Epithelial cell of proximal tubule (primary cell): Measurements from ENCODE around the gene PEX16. TPM values are rescaled to one million over a fixed set of nuclear protein-coding genes. Genes with fewer than 3 reads are reported as not detected.

ENCODE experiments used
- DNase-seq: peaks from one replicate; pipeline ENCODE4 v3.0.0-alpha.2; 2011; ENCODE audit warnings: low read depth
- H3K4me3 ChIP-seq: 2 replicates; pipeline ENCODE4 v1.5.1; 2011; ENCODE audit warnings: low read depth, mild to moderate bottlenecking, low read length
- total RNA-seq: library from RNA; depleted of rRNA; stranded (reverse); fragments of >200 nt; gene quantifications from 2 replicates; pipeline ENCODE4 v1.2.3, GENCODE V29; 2015
- TF ChIP-seq, protein P1 (sequence below): conservative IDR thresholded peaks from 2 replicates; pipeline ENCODE4 v1.5.1; 2012; ENCODE audit warnings: low read depth, mild to moderate bottlenecking, low read length

PEX16 gene
- total RNA-seq, 1 donor from 2014 or later, result 24.3 TPM

DNA sequence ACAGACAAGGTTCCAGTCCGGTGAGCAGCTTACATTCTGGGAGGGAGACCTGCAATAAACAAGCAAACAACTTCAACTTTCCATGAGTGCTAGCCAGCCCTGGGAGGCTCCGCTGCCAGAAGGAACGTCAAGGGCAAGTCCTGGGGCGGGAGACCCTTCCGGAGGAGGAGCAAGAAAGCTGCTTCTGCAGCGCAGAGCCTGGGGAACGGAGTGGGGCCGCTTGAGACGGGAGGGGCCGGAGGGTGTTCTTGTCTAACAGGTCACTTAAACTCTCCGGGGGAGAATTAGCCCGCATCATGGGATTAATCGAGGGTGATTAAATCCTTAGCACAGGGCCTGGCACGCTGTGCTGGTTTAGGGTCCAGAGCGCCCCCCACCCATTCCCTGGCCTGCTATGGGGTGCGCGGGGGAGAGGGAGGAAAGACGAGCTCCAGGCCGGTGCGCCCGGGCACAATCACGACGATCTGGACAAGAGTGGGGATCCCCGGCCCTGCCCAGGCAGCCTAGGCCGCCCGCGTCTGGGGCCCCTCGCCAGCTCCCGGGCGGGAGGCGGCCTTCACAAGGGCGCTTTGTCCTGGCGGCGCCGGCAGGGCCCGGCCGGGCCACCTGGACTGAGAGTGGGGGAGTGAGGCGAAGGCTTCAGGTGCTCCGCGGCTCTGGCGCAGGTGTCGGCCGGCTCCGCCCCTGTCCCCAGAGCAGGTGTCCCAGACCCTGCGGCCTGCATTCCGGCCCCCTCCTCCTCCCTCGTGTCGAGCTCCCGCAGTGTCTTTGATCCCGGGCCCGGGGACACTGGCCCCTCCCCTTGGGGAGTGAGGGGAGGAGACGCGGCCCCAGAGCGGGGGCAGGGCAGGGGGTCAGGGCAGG is 4.1 kb upstream of the PEX16 start:
- H3K4me3 ChIP-seq, result peak overlapping the region; percentile 35
- TF ChIP-seq, protein P1, sequence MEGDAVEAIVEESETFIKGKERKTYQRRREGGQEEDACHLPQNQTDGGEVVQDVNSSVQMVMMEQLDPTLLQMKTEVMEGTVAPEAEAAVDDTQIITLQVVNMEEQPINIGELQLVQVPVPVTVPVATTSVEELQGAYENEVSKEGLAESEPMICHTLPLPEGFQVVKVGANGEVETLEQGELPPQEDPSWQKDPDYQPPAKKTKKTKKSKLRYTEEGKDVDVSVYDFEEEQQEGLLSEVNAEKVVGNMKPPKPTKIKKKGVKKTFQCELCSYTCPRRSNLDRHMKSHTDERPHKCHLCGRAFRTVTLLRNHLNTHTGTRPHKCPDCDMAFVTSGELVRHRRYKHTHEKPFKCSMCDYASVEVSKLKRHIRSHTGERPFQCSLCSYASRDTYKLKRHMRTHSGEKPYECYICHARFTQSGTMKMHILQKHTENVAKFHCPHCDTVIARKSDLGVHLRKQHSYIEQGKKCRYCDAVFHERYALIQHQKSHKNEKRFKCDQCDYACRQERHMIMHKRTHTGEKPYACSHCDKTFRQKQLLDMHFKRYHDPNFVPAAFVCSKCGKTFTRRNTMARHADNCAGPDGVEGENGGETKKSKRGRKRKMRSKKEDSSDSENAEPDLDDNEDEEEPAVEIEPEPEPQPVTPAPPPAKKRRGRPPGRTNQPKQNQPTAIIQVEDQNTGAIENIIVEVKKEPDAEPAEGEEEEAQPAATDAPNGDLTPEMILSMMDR, result no peak
- DNase-seq, result no peak

DNA sequence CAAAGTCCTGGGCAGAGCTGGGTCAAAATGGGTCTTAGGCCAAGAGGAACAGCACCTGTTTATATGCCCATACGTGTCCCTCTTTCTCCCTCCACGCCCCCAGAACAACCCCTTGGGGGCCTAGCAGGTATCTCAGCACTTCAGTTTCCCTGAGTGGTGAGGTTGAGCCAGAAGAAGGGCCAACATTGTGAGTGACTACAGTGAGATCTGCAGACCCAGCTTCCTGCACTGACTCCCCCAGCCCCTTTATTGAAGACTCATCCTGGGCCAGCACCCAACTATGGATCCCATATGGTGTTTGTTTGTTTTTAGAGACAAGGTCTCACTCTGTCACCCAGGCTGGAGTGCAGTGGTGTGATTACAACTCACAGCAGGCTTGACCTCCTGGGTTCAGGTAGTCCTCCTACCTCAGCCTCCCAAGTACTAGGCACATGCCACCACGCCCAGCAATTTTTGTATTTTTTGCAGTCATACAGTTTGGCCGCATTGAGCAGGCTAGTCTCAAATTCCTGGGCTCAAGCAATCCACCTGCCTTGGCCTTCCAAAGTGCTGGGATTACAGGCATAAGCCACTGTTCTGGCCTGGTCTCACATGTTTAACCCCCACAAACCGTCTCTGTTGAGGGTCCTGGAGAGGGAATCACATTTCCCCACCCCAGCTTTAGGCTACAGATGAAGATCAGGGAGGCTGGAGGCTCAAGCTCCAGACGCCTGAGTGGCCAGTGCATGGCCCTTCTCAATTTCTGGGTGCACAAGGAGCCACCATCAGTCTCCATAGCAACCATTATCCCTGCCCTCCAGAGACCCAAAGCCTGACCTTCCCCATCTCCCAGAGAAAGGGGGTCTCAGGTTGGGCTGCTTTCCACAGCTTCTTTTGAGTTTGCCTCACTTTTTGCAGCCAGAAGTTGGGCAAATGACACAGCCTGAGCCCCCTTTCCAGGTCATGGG is 3.1 kb upstream of the PEX16 start:
- DNase-seq, result no peak
- TF ChIP-seq, protein P1, result no peak
- H3K4me3 ChIP-seq, result no peak overlapping the region

DNA sequence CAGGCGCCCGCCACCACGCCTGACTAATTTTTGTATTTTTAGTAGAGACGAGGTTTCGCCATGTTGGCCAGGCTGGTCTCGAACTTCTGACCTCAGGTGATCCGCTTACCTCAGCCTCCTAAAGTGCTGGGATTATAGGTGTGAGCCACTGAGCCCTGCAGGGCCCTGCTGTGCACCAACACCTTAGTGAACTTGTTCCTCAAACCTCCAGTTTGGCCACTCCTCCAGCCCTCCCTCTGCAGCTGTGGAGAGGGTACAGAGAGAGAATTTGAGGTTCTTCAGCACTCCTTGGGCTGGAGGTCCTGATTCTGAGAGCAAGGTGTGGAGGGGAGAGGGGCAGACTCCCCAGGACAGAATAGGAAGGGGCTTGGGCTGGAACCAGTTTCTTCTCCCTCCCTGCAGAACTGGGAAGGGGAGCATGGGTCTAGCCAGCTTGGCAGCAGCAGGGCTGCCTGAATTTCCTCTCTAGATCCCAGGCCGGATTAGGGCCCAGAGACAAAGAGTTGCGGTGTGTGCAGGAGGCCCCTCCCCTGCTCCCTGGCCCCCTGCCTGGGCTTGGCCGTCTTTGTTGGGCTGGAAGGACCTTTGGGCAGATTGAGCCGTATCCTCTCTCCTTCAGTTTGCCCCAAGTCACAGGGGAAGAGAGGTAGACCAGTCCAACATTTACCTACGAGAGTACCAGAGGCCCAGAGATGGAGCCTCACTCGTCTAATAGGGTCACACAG is 2.3 kb upstream of the PEX16 start:
- H3K4me3 ChIP-seq, result no peak overlapping the region
- DNase-seq, result no peak
- TF ChIP-seq, protein P1, result no peak

DNA sequence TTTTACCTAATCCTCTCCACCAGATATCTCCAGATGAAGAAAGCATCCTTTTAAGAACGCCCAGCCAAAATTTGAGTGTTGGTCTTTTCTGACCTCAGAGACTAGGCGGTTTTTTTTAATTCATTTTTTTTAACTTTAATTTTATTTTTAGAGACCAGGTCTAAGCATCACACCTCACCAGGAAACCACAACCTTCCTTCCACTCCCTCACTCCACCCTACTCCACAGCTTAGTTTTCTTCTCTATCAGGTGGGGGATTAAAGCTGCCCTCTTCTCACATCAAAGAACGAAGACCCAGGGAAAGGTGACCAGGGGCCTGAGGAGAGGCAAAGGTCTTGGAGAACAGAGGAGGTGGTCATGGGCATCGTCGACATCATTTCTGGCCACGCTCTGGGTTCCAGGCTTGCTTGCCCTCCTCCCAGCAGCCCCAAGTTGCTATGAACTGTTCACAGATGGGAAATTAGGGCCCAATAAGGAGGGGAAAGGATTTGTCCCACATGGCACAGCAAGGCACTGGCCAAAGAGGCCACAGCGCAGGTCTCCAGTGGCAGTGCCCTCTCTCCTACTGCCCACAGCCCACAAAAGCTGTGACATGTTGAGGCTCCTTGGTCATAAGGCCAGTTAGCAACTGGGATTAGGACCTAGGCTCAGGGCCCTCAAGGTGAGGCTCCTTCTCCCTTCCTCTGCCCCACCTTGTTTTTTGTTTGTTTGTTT is 1.4 kb upstream of the PEX16 start:
- no peak for DNase-seq
- TF ChIP-seq, protein P1, result no peak
- H3K4me3 ChIP-seq, result no peak overlapping the region

DNA sequence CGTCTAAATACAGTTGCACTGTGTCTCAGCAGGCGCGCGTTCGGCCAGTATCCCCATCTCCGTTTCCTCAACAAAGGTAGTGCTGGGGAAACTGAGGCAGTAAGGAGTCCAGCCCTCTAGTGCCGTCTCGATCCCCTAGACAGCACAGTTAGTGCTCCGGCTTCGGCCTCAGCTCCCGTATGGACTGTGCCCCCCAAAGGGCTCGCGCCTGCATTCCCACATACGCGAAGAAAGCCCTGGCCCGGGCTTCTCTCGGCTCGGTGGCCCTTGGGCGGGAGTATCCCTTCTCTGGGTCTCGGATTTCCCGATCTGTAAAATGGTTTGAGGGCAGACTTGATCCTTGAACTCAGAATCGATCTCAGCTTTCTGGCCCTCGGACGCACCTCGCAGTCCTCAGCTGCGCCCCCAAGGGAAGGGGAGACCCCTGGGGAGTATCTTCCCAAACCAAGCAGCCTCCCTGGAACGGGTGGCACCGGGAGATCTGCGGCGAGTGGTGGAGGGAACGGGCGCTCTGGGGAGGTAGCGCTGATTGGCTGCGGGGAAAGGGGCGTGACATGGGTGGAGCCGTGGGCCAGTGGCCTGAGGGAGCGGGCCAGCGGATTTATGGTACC is 759 bp upstream of the PEX16 start:
- peak overlapping the region; percentile 98 for H3K4me3 ChIP-seq
- TF ChIP-seq, protein P1, result no peak
- no peak for DNase-seq

DNA sequence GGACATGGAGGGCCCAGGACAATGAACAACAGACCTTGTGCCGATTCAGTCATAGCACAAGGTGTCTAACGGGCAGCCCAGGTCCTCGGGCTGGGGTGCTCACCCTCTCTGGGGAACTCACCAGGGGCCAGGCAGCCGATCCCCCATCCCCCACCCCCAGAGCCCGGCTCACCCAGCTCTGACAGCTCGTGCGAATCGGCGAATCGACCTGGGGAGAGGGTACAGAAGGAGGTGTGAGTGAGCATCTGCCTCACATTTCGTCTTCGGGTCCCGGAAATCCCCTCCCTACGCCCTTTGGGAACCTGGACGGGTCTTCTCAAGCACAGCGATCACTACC is 423 bp downstream of the PEX16 start:
- H3K4me3 ChIP-seq, result peak overlapping the region; percentile 98
- TF ChIP-seq, protein P1, result no peak
- DNase-seq, result no peak
